Epidermal melanocyte (primary cell): Measurements from ENCODE around the gene CCL26.

ENCODE experiments used
- DNase-seq: peaks from one replicate; pipeline ENCODE4 v3.0.0; 2011; ENCODE audit warnings: low spot score; ENCODE audit not compliant: insufficient read length

The CCL26 gene

DNA sequence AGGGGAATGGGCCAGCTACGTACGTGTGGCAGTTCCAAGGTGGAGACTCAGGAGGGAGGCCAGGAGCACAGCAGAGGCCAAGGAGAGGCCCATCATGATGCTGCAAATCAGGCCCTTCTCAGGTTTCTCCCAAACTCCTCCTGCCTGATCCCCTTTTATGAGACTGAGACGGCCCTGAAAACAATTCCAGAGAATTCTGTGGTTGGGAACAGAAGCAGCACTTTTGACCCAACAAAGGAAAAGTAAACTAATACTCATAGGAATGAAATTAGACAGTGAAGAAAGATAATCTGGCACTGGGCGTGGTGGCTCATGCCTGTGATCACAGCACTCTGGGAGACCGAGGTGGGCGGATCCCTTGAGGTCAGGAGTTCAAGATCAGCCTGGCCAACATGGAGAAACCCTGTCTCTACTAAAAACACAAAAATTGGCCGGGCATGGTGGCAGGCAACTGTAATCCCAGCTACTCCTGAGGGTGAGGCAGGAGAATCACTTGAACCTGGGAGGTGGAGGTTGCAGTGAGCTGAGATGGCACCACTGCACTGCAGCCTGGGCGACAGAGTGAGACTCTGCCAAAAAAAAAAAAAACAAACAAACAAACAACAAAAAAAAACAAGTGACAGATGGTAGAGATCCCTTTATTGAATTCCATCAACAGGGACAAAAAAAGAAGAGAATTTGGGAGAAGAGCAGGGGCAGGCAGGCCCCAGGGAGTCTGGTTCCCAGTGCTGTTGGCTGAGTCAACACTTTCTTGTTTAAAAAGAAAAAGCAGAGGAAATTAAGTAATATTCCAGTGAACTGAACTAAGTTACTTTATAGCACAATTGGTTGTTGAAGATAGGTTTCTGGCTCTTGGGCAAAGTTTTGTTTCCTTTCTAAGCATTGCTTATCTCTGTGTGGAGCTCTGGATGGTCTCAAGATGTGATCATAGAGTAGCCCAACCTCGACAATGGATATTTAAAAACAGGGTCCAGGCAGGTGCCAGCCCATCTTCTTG is at the start of gene CCL26:
Gene CCL26 (minus strand): TSS at position 131 of the 997 bp plus-strand sequence. CDS start 35 bp downstream, at position 96.
- DNase-seq: no peak

DNA sequence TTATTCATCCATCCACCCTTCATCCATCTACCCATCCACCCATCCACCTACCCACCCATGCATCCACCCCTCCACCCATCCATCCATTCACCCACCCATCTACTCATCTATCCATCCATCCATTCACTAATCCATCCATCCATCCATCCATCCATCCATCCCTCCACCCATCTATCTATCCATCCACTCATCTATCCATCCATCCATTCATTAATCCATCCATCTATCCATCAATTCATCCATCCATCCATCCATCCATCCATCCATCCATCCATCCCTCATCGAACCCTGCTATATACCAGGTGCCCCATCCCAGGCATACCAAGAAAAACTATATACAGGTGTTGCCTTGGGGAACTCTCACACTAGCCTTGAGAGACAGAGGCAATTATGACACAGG is 48.7 kb upstream of the CCL26 start:
- no peak for DNase-seq

GRCh38 chr7:75819711-75820110 is 47.7 kb upstream of the CCL26 start:
- no peak for DNase-seq

- DNase-seq: no peak
Observed at GRCh38 chr7:75818472-75818871, 46.5 kb upstream of the CCL26 start.

GRCh38 chr7:75817116-75817515 is 45.1 kb upstream of the CCL26 start:
- no peak for DNase-seq

DNA sequence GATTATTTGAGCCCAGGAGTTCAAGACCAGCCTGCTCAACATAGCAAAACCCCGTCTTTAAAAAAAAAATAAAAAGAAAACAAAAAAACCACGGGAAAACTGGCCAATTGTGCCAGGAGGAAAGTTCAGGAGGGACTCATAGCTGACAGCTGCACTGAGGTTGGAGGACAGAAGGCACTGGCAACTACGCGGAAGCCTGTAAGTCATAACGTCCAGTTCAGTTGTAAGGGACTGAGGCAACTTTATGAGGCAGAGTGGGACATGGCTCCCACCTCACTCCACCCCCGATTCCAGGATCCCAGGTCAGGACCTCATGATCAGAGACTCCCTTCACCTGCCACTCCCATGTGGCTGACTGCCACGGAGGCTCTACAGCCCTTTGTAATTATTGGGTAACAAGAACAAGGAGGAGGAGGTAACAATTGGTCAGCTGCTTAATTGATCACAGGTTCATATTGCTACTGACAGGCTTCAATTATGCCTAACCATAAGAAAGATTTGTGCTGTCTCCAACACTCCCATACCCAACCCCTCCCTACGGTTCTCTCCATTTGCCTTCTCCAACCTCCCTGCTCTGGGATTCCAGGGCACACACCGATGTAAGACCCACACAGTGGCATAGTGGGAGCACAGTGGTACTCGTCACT is 43.5 kb upstream of the CCL26 start:
- DNase-seq: no peak

DNA sequence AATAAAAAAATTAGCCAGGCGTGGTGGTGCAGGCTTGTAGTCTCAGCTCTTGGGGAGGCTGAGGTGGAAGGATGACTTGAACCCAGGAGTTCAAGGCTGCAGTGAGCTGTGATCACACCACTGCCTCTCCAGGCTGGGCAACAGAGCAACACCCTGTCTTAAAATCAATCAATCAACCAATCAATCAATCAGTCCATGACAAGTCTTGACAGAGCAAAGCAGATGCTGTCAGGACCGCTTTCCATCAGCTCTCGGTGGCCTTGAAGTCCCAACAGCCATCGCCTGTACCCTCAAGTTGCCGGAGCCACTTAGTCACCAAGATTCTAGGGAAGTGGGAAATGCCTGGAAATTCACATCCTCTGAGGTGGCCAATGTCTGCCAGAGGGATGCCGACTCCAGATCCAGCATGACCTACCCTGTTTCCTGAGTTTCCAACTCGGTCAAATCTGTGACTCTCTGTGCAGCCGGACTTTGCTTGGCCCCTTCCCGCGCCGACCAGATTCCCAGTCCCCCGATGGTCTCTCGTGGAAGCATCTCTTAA is 42.5 kb upstream of the CCL26 start:
- DNase-seq: no peak

- DNase-seq: no peak
Observed at GRCh38 chr7:75813781-75814236, 41.8 kb upstream of the CCL26 start, which contains the start of gene CCL24. TSS of gene CCL24 (minus strand) at chr7:75813806. CDS start at chr7:75813715, 91 bp downstream.

DNA sequence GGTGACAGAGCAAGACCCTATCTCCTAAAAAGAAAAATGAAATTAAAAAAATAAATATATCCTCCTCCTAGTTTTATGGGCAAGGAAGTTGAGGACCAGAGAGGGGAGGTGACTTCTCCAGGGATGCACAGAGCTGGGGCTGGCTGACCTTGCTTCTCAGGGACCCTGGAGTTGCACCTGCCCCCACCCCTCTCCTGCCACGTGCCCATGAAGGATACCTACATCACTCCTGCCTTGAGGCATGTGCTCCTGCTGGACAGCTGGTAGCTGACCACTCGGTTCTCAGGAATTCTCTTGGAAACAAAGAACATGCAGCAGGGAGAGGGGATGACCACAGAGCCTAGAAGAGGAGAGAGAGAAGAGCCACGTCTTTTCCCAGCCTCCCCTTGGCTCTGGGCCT is 41.1 kb upstream of the CCL26 start:
- DNase-seq: no peak

GRCh38 chr7:75811894-75812678 is 40.1 kb upstream of the CCL26 start:
- DNase-seq: no peak

DNA sequence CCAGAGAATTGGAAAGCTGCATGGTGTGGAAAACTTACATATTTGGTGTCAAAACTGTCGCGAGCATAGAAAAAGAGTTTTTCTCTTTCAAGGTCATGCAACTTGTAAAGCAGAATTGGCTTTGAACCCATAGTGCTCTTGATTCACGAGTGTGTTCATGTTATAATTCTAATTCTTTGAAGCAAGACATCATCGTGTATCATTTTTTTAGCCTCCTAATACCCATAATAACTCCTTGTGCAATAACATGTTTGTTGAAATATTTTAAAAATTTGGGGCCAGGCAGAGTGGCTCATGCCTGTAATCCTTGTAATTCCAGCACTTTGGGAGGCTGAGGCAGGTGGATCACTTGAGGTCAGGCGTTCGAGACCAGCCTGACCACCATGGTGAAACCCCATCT is 37.4 kb upstream of the CCL26 start:
- no peak for DNase-seq

GRCh38 chr7:75808106-75808505 is 36.1 kb upstream of the CCL26 start:
- no peak for DNase-seq

DNA sequence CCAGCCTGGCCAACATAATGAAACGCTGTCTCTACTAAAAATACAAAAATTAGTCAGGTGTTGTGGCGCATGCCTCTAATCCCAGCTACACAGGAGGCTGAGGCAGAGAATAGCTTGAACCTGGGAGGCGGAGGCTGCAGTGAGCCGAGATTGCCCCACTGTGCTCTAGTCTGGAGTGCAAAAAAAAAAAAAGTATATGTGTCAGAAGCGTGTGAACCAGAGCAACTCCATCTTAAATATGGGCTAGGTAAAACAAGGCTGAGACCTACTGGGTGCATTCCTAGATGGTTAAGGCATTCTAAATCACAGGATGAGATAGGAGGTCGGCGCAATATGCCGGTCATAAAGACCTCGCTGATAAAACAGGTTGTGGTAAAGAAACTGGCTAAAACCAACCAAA is 35.4 kb upstream of the CCL26 start:
- DNase-seq: no peak

DNA sequence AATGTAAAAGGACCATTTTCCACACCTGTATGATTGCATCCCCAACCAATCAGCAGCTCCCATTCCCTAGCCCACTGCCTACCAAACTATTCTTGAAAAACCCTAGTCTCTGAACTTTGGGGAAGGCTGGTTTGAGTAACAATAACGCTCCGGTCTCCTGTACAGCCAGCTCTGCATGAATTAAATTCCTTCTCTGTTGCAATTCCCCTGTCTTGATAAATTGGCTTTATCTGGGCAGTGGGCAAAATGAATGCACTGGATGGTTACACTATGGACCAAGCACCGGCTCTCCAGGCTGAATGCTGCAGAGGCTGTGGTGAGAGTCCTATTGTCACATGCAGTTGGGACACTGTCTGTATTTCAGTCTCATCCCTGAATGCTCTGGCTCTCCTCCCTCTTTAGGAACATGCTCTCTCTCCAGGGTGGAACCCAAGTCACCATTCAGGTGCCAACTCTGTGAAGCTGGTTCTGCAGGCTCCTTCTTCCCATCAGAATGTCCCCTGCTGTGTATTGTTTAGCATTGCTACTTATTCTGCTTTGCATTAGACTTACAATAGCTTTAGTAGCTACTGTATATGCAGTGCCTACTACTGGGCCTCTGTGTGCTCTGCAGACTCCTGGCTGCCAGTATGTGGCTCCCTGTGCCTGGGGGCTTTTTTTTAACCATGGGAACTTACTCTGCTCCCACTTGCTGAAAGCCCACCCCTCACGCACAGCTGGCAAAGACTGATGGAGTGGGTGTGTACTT is 34.7 kb upstream of the CCL26 start:
- DNase-seq: no peak

- no peak for DNase-seq
Observed at GRCh38 chr7:75804705-75805104, 32.7 kb upstream of the CCL26 start.

- no peak for DNase-seq
Observed at GRCh38 chr7:75804004-75804403, 32.0 kb upstream of the CCL26 start.

DNA sequence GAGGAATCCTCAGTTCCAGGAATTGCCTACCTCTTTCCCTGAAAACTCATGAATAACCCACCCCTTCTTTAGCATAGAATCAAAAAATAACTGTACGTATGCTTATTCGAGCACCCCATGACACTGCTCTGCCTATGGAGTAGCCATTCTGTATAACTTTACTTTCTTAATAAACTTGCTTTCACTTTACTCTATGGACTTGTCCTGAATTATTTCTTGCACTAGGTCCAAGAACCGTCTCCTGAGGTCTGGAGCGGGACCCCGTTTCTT is 30.5 kb upstream of the CCL26 start:
- no peak for DNase-seq

DNA sequence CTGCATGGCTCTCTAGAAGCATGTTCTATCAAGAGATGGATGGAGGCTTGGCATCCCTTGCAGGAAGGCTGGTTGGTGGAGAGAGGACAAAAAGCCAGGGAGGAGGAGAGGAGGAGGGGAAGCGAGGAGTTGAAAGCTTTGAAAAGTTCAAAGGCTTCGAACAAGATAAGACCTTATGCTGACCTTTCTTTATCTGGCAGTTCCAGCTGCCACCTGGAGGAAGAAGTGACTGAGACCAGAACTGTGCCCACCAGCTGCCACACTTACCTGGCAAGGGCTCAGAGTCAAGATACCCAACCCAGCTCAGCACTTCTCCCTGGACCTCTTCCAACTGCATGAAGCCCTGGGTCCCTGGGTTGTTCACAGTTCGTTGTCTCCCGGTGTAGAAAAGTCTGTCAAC is 26.8 kb upstream of the CCL26 start:
- no peak for DNase-seq

DNA sequence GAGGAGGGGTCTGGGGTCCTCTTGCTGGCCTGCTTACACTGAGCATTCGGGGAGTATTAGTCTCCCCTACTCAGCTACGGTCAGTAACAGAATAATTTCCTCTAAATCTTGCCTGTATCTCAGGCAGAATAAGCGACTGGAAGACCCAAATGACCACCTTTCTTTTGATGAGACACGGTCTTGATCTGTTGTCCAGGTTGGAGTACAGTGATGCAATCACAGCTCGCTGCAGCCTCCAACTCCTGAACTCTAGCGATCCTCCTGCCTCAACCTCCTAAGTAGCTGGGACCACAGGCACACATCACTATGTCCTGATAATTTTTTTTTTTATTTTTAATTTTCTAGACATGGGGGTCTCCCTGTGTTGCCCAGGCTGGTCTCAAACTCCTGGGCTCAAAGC is 24.4 kb upstream of the CCL26 start:
- no peak for DNase-seq

DNA sequence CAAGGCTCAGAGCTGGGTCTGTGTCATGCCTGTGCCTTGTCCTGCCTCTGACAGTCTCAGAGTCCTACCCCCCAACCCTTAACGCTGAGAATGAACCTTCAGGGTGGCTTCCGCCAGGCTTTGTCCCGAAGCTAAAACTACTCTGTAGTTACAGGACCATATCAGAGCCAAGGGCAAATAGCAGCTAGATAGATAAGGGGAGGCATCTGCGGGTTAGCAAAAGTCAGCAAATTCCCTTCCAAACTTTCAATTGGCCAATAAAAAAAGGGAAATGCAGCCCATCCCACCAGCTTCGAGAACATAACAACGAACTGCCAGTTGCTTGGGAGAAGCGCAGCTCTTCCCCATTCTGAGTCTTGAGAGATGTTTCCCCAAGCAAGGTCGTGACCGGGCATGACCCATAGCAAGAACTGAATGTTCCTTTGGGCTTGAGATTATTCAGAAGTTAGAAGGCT is 23.8 kb upstream of the CCL26 start:
- DNase-seq: no peak

DNA sequence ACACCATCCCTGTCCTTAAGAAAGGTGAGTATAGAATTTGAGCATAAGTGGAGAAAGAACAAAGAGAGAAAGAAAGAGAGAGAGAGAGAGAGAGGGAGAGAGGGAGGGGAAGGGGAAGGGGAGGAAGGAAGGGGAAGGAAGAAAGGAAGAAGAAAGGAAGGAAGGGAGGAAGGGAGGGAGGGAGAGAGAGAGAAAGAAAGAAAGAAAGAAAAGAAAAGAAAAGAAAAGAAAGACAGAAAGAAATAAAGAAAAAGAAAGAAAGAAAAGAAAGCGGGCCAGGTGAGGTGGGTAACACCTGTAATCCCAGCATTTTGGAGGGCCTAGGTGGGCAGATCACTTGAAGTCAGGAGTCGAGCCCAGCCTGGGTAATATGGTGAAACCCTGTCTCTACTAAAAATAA is 21.7 kb upstream of the CCL26 start:
- DNase-seq: no peak
